Esophagus mucosa (tissue), 1 donor: Measurements from ENCODE around the gene ZBTB14. TPM values are rescaled to one million over a fixed set of nuclear protein-coding genes. Genes with fewer than 3 reads are reported as not detected.

ENCODE experiments used
- ATAC-seq: fragments of 200-7000 bp; cut with Tn5 transposase; one replicate; pipeline ENCODE4 v1.9.1; 2020
- total RNA-seq: library from RNA; stranded (reverse); gene quantifications from one replicate; pipeline ENCODE4 v1.2.4, GENCODE V29; 2023
- donor health status: DM: yes; HTN: yes; CAD: no.

ZBTB14 gene
- total RNA-seq, 1 donor from 2014 or later, result 7.1 TPM

- ATAC-seq, result no peak
Observed at GRCh38 chr18:5287854-5288253, 7.7 kb downstream of the ZBTB14 start.

GRCh38 chr18:5286525-5286924 is 9.0 kb downstream of the ZBTB14 start:
- ATAC-seq, result no peak

GRCh38 chr18:5285326-5285725 is 10.2 kb downstream of the ZBTB14 start:
- ATAC-seq, result no peak

GRCh38 chr18:5284808-5285207 is 10.7 kb downstream of the ZBTB14 start:
- no peak for ATAC-seq

GRCh38 chr18:5282770-5283169 is 12.8 kb downstream of the ZBTB14 start:
- ATAC-seq, result no peak

GRCh38 chr18:5276947-5277346 is 18.6 kb downstream of the ZBTB14 start:
- ATAC-seq, result no peak

- no peak for ATAC-seq
Observed at GRCh38 chr18:5275872-5276271, 19.7 kb downstream of the ZBTB14 start.

- ATAC-seq, result no peak
Observed at GRCh38 chr18:5268874-5269273, 26.7 kb downstream of the ZBTB14 start.

GRCh38 chr18:5266721-5267120 is 28.8 kb downstream of the ZBTB14 start:
- no peak for ATAC-seq

- ATAC-seq, result no peak
Observed at GRCh38 chr18:5253910-5254309, 41.6 kb downstream of the ZBTB14 start.

GRCh38 chr18:5251117-5251516 is 44.4 kb downstream of the ZBTB14 start:
- ATAC-seq, result no peak

- no peak for ATAC-seq
Observed at GRCh38 chr18:5250603-5251002, 44.9 kb downstream of the ZBTB14 start.

- ATAC-seq, result no peak
Observed at GRCh38 chr18:5244941-5245340, 50.6 kb downstream of the ZBTB14 start.

- ATAC-seq, result no peak
Observed at GRCh38 chr18:5239447-5239846, 56.1 kb downstream of the ZBTB14 start.

Other genes starting within 250 kb of the ZBTB14 start
- not detected for gene AKAIN1, start 98.5 kb downstream of the ZBTB14 start, total RNA-seq
- gene EPB41L3, start 248.3 kb upstream of the ZBTB14 start, total RNA-seq, result 16.3 TPM